ENCODE data around the gene ALK. TPM values are rescaled to one million over a fixed set of nuclear protein-coding genes. Genes with fewer than 3 reads are reported as not detected.

Gene ALK
- total RNA-seq, 6 donors from 2014 or later = 0.17 to 2.1 (median 0.35) TPM

DNA sequence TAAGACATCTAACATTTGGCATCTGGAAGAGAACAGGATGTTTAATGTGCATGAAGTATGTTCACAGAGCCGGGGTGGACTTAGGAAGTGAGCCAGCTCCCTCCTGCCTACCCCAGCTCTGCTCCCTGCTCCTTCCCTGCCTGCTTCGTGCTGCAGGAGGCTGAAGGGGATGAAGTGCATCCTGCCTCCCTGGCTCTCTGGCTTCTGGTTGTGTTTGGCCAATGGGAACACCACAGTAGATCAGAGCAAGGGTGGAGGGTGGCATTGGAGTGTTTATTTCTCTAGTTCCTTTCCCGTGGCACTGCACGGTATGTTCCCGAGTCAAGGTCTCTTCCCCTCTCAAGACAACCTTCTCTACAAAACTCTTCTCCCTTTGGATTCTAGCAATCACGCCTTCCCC lies 426.3 kb downstream of the ALK start:
- no peaks in the 10 kb centered on the region for H3K4me1 ChIP-seq
- H3K27ac ChIP-seq = no peak overlapping the region
- TF ChIP-seq POLR2A (IDR thresholded peaks at IDR 0.05) (no peak), POLR2AphosphoS5 (IDR thresholded peaks at IDR 0.05) (no peak), EP300 (IDR thresholded peaks at IDR 0.05) (no peak)
- TF ChIP-seq, protein P1, sequence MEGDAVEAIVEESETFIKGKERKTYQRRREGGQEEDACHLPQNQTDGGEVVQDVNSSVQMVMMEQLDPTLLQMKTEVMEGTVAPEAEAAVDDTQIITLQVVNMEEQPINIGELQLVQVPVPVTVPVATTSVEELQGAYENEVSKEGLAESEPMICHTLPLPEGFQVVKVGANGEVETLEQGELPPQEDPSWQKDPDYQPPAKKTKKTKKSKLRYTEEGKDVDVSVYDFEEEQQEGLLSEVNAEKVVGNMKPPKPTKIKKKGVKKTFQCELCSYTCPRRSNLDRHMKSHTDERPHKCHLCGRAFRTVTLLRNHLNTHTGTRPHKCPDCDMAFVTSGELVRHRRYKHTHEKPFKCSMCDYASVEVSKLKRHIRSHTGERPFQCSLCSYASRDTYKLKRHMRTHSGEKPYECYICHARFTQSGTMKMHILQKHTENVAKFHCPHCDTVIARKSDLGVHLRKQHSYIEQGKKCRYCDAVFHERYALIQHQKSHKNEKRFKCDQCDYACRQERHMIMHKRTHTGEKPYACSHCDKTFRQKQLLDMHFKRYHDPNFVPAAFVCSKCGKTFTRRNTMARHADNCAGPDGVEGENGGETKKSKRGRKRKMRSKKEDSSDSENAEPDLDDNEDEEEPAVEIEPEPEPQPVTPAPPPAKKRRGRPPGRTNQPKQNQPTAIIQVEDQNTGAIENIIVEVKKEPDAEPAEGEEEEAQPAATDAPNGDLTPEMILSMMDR (IDR thresholded peaks at IDR 0.05) = no peak
- no peak for ATAC-seq (ENCODE audit: low FRiP score in 2 of 2)
- H3K9me3 ChIP-seq = no peaks in the 10 kb centered on the region
- H3K4me3 ChIP-seq = no peak overlapping the region
- no peaks in the 10 kb centered on the region for H3K27me3 ChIP-seq
- no peaks in the 10 kb centered on the region for H3K36me3 ChIP-seq
- no peak for DNase-seq
- WGBS, 2 donors = 37 to 42% methylated on average over 6 of the region's 6 CpGs

DNA sequence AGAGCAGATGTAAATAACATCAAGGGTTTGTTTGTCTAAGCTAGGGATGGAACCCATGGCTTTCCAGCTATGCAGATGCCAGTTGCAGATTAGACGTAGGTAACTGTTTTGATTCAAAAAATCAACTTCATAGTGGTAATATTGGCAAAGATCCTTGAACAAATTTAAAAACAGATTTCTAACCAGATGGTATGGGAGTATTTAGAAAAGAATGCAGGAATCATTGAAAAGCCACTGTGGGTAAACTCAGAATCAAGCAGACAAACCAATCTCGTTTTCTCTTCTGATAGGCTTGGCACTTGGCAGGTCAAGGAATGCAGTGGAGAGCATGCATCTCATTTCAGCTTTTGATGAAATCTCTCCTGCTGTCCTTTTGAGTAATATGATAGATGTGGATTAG lies 428.7 kb downstream of the ALK start:
- no peak for DNase-seq
- no peak for ATAC-seq (ENCODE audit: low FRiP score in 2 of 2)
- no peaks in the 10 kb centered on the region for H3K4me1 ChIP-seq
- H3K27ac ChIP-seq = no peak overlapping the region
- WGBS, 2 donors = 40 to 44% methylated on average over 2 of the region's 2 CpGs
- TF ChIP-seq EP300 (IDR thresholded peaks at IDR 0.05) = no peak
- no peak for TF ChIP-seq POLR2AphosphoS5 (IDR thresholded peaks at IDR 0.05)
- TF ChIP-seq, protein P1 (IDR thresholded peaks at IDR 0.05) = no peak
- no peak for TF ChIP-seq POLR2A (IDR thresholded peaks at IDR 0.05)
- H3K9me3 ChIP-seq = no peaks in the 10 kb centered on the region
- no peaks in the 10 kb centered on the region for H3K27me3 ChIP-seq
- no peaks in the 10 kb centered on the region for H3K36me3 ChIP-seq
- H3K4me3 ChIP-seq = no peak overlapping the region

DNA sequence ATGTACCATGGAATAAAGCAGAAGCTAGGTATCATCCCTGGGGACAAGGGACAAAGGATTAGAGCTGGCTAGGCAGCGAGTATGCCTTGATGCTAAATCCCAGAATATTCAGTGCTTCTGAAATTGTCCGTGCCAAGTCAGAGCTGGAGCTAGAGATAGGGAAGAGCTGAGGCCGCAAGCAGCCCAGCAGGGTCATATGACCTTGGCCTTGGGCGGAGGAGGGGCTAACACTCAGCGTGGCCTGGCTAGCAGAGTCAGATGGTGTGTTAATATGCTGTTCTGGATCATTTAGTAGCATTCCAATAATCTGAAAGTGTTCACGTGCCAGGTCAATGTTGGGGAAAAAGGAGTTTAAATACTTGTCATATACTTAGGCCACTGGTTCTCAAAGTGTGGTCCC lies 431.3 kb downstream of the ALK start:
- TF ChIP-seq POLR2A (IDR thresholded peaks at IDR 0.05) = no peak
- TF ChIP-seq, protein P1 (IDR thresholded peaks at IDR 0.05) = no peak
- no peak for TF ChIP-seq POLR2AphosphoS5 (IDR thresholded peaks at IDR 0.05)
- TF ChIP-seq EP300 (IDR thresholded peaks at IDR 0.05) = no peak
- Histone ChIP-seq H3K36me3 (no peaks in the 10 kb centered on the region), H3K4me1 (no peaks in the 10 kb centered on the region), H3K9me3 (no peaks in the 10 kb centered on the region), H3K27ac (no peak overlapping the region), H3K4me3 (no peak overlapping the region), H3K27me3 (no peaks in the 10 kb centered on the region)
- DNase-seq (no peak), ATAC-seq (ENCODE audit: low FRiP score in 2 of 2) (no peak)
- 73 to 81% methylated on average over 6 of the region's 6 CpGs for WGBS, 2 donors

DNA sequence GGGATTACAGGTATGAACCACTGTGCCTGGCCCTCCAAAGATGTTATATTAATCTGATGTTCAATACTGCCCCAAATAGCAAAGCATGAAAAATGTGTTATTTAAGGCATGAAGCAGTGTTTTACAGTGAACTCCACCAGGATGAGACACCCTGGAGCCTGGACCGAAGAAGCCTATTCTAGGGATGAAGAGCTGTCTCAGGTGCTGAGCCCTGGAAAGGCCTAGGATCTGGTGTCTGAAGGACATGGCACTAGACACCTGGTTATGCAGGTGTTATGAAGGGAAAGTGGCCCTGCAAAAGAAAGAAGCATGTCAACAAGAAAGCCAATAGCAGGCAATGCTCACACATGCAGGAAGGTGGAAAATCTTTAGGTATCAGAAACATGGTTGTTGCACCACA lies 431.8 kb downstream of the ALK start:
- 86 to 95% methylated on average over 1 of the region's 1 CpG for WGBS, 2 donors
- Histone ChIP-seq H3K27ac (no peak overlapping the region), H3K27me3 (no peaks in the 10 kb centered on the region), H3K4me3 (no peak overlapping the region), H3K9me3 (no peaks in the 10 kb centered on the region), H3K36me3 (no peaks in the 10 kb centered on the region), H3K4me1 (no peaks in the 10 kb centered on the region)
- no peak for DNase-seq
- ATAC-seq (ENCODE audit: low FRiP score in 2 of 2) = no peak
- TF ChIP-seq, protein P1 (IDR thresholded peaks at IDR 0.05) = no peak
- TF ChIP-seq POLR2A (IDR thresholded peaks at IDR 0.05) (no peak), EP300 (IDR thresholded peaks at IDR 0.05) (no peak), POLR2AphosphoS5 (IDR thresholded peaks at IDR 0.05) (no peak)

DNA sequence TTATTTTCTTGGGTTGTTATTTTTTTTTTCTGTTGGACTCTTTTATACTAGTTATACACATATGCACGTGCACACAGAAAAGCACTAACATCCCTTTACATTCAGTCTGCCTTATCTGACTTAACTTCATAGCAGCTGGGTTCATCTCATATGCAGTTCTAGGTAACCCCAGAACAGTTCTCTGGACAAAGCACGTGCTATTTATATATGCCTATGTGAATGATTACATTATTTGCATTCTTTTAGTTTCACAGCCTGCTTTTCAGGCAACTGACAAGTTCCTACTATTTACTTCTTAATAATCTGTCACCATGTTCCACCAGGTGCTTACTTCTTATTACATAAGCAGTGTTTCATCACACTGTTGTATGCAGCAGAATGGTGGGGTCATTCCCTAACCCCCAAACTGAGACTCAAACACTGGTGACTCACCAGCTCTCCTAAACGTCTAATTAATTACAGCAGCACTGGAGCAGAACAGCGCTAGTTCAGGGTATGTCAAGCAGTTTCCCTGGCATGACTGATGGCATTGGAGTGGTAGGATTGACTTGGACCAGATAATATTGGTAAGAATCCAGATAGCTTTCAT lies 433.3 kb downstream of the ALK start:
- DNase-seq = no peak
- H3K4me1 ChIP-seq = no peaks in the 10 kb centered on the region
- whole genome bisulfite sequencing, 2 donors = 46 to 62% methylated on average over 4 of the region's 4 CpGs
- no peak overlapping the region for H3K27ac ChIP-seq
- TF ChIP-seq POLR2A (IDR thresholded peaks at IDR 0.05) (no peak), POLR2AphosphoS5 (IDR thresholded peaks at IDR 0.05) (no peak), EP300 (IDR thresholded peaks at IDR 0.05) (no peak)
- TF ChIP-seq, protein P1 (IDR thresholded peaks at IDR 0.05) = no peak
- H3K4me3 ChIP-seq = no peak overlapping the region
- no peaks in the 10 kb centered on the region for H3K27me3 ChIP-seq
- no peaks in the 10 kb centered on the region for H3K36me3 ChIP-seq
- no peaks in the 10 kb centered on the region for H3K9me3 ChIP-seq
- no peak for ATAC-seq (ENCODE audit: low FRiP score in 2 of 2)
